Measurements from ENCODE around the gene CARD6.

GRCh38 chr5:40826489-40827187 is 14.5 kb upstream of the CARD6 start:
- TF ChIP-seq CTCF (IDR thresholded peaks at IDR 0.05) (no peak), POLR2A (IDR thresholded peaks at IDR 0.05) (no peak)

Measured in breast epithelium (tissue), 3 donors.